PC-3 (cell line): ENCODE data around the gene CPE.

Experiments
- CTCF ChIP-seq: fragments of 300-600 bp; sonication (generic); conservative IDR thresholded peaks from 2 replicates; pipeline ENCODE4 v1.5.1; 2017; ENCODE audit warnings: antibody characterized with exemption, low read depth, mild to moderate bottlenecking, low read length
- EZH2 ChIP-seq: fragments of 300-600 bp; sonication (generic); IDR thresholded peaks from one replicate; pipeline ENCODE4 v1.6.1; 2017; ENCODE audit warnings: antibody characterized with exemption, mild to moderate bottlenecking, low read length; ENCODE audit not compliant: unreplicated experiment

GRCh38 chr4:165359506-165359905 is 19.3 kb upstream of the CPE start:
- no peak for TF ChIP-seq CTCF
- TF ChIP-seq EZH2, result no peak
